Stimulated activated CD4-positive, alpha-beta T cell treated with anti-CD3 and anti-CD28 coated beads, Interleukin-1b, Interleukin-23, amount 100 ng/mL, for 1 hour (primary cell): Measurements from ENCODE around the gene IFNGR2.
"Not testable (repeated sequence)": the region's sequence is repeated elsewhere in the genome, so short reads cannot be mapped to it uniquely, and the experiment has no call there.

Source experiments
- DNase-seq, 2 donors: peaks; one replicate each; pipeline ENCODE4 v3.0.0-alpha.2; 2020; ENCODE audit warnings: low read depth in 2 of 2

The IFNGR2 gene

GRCh38 chr21:33437140-33437539 lies 33.9 kb downstream of the IFNGR2 start:
- DNase-seq, result no peak

GRCh38 chr21:33441489-33442477 lies 38.6 kb downstream of the IFNGR2 start:
- no peak for DNase-seq

GRCh38 chr21:33443194-33443593 lies 40.0 kb downstream of the IFNGR2 start:
- DNase-seq, result no peak

- DNase-seq, result no peak
Measured at GRCh38 chr21:33444499-33444898, 41.3 kb downstream of the IFNGR2 start.

GRCh38 chr21:33446620-33447019 lies 43.4 kb downstream of the IFNGR2 start:
- not testable (repeated sequence) for DNase-seq

GRCh38 chr21:33449616-33450015 lies 46.4 kb downstream of the IFNGR2 start:
- DNase-seq, result no peak

- no peak for DNase-seq
Measured at GRCh38 chr21:33451634-33452071, 48.4 kb downstream of the IFNGR2 start.

GRCh38 chr21:33452362-33452761 lies 49.1 kb downstream of the IFNGR2 start:
- no peak for DNase-seq

- DNase-seq, result no peak
Measured at GRCh38 chr21:33455686-33456446, 52.7 kb downstream of the IFNGR2 start.

- DNase-seq, result no peak
Measured at GRCh38 chr21:33458861-33459260, 55.6 kb downstream of the IFNGR2 start.

- DNase-seq, result no peak
Measured at GRCh38 chr21:33461538-33462250, 58.5 kb downstream of the IFNGR2 start.

GRCh38 chr21:33469183-33469582 lies 66.0 kb downstream of the IFNGR2 start:
- DNase-seq, result not testable (repeated sequence)

- no peak for DNase-seq
Measured at GRCh38 chr21:33470701-33471100, 67.5 kb downstream of the IFNGR2 start.

GRCh38 chr21:33473344-33473743 lies 70.1 kb downstream of the IFNGR2 start:
- no peak for DNase-seq

- DNase-seq, result no peak
Measured at GRCh38 chr21:33477066-33477465, 73.9 kb downstream of the IFNGR2 start.

- DNase-seq, result no peak
Measured at GRCh38 chr21:33478182-33478581, 75.0 kb downstream of the IFNGR2 start.

- DNase-seq, result peak in 1 of 2 donors; percentile 11
Measured at GRCh38 chr21:33478935-33479678, 75.9 kb downstream of the IFNGR2 start.

- peak; percentile 93 to 95 for DNase-seq
Measured at GRCh38 chr21:33479679-33480480, 76.7 kb downstream of the IFNGR2 start, which contains the start of gene TMEM50B. Gene TMEM50B (minus strand): TSS chr21:33479974. CDS start chr21:33468885, 11,089 bp downstream.

- DNase-seq, result no peak
Measured at GRCh38 chr21:33480481-33481103, 77.4 kb downstream of the IFNGR2 start.
